GM12875 (cell line): ENCODE measurements around the gene CD19.

ENCODE experiments used
- H3K4me3 ChIP-seq: one replicate; pipeline ENCODE4 v1.5.1; 2011; ENCODE audit warnings: low read depth, low read length, control low read depth
- CTCF ChIP-seq: IDR thresholded peaks from 2 replicates; pipeline ENCODE4 v1.5.1; 2011; ENCODE audit warnings: low read depth, mild to moderate bottlenecking, control low read depth, inconsistent platforms, low read length, moderate library complexity, borderline replicate concordance; ENCODE audit not compliant: insufficient read depth

CD19 gene

GRCh38 chr16:28987170-28987853 lies 55.5 kb downstream of the CD19 start:
- TF ChIP-seq CTCF, result no peak
- H3K4me3 ChIP-seq, result no peak overlapping the region
